ENCODE data around the gene STH.
A peak's percentile ranks its signal among the peaks of the same experiment; 100 is the strongest.
"Not testable (repeated sequence)": the region's sequence is repeated elsewhere in the genome, so short reads cannot be mapped to it uniquely, and the experiment has no call there.

STH gene

GRCh38 chr17:46020023-46020761 lies 21.1 kb downstream of the STH start:
- peak; percentile 60 for DNase-seq (ENCODE audit: low read depth, low spot score)
- no peak overlapping the region for H3K4me3 ChIP-seq (ENCODE audit: low read length)

GRCh38 chr17:46020998-46021397 lies 21.9 kb downstream of the STH start:
- no peak for DNase-seq (ENCODE audit: low read depth, low spot score)
- no peak overlapping the region for H3K4me3 ChIP-seq (ENCODE audit: low read length)

GRCh38 chr17:46023366-46023765 lies 24.3 kb downstream of the STH start:
- not testable (repeated sequence) for H3K4me3 ChIP-seq (ENCODE audit: low read length); DNase-seq (ENCODE audit: low read depth, low spot score)

GRCh38 chr17:46023783-46024388 lies 24.8 kb downstream of the STH start:
- no peak for DNase-seq (ENCODE audit: low read depth, low spot score)

GRCh38 chr17:46024590-46024989 lies 25.5 kb downstream of the STH start:
- H3K4me3 ChIP-seq (ENCODE audit: low read length): no peak overlapping the region
- DNase-seq (ENCODE audit: low read depth, low spot score): no peak

More at GRCh38 chr17:46023783-46024388, 24.8 kb downstream of the STH start:
- H3K4me3 ChIP-seq (ENCODE audit: low read length): no peak overlapping the region

- no peak for DNase-seq (ENCODE audit: low read depth, low spot score)
- H3K4me3 ChIP-seq (ENCODE audit: low read length): no peak overlapping the region
Observed at GRCh38 chr17:46025060-46025459, 26.0 kb downstream of the STH start.

- no peak overlapping the region for H3K4me3 ChIP-seq (ENCODE audit: low read length)
- no peak for DNase-seq (ENCODE audit: low read depth, low spot score)
Observed at GRCh38 chr17:46025510-46026165, 26.6 kb downstream of the STH start.

- no peak for DNase-seq (ENCODE audit: low read depth, low spot score)
- H3K4me3 ChIP-seq (ENCODE audit: low read length): no peak overlapping the region
Observed at GRCh38 chr17:46026166-46027047, 27.4 kb downstream of the STH start.

- H3K4me3 ChIP-seq (ENCODE audit: low read length): no peak overlapping the region
- no peak for DNase-seq (ENCODE audit: low read depth, low spot score)
Observed at GRCh38 chr17:46027048-46027975, 28.3 kb downstream of the STH start.

- H3K4me3 ChIP-seq (ENCODE audit: low read length): no peak overlapping the region
- DNase-seq (ENCODE audit: low read depth, low spot score): no peak
Observed at GRCh38 chr17:46027976-46028325, 28.9 kb downstream of the STH start.

- DNase-seq (ENCODE audit: low read depth, low spot score): no peak
Observed at GRCh38 chr17:46028374-46028773, 29.3 kb downstream of the STH start.

GRCh38 chr17:46028981-46029565 lies 30.0 kb downstream of the STH start:
- no peak overlapping the region for H3K4me3 ChIP-seq (ENCODE audit: low read length)
- DNase-seq (ENCODE audit: low read depth, low spot score): no peak

More at GRCh38 chr17:46028374-46028773, 29.3 kb downstream of the STH start:
- H3K4me3 ChIP-seq (ENCODE audit: low read length): no peak overlapping the region

- no peak for DNase-seq (ENCODE audit: low read depth, low spot score)
Observed at GRCh38 chr17:46029627-46030026, 30.6 kb downstream of the STH start.

GRCh38 chr17:46030752-46031151 lies 31.7 kb downstream of the STH start:
- no peak for DNase-seq (ENCODE audit: low read depth, low spot score)
- H3K4me3 ChIP-seq (ENCODE audit: low read length): no peak overlapping the region

More at GRCh38 chr17:46029627-46030026, 30.6 kb downstream of the STH start:
- no peak overlapping the region for H3K4me3 ChIP-seq (ENCODE audit: low read length)

- H3K4me3 ChIP-seq (ENCODE audit: low read length): no peak overlapping the region
- DNase-seq (ENCODE audit: low read depth, low spot score): no peak
Observed at GRCh38 chr17:46031440-46031839, 32.4 kb downstream of the STH start.

GRCh38 chr17:46031920-46032319 lies 32.9 kb downstream of the STH start:
- no peak overlapping the region for H3K4me3 ChIP-seq (ENCODE audit: low read length)
- no peak for DNase-seq (ENCODE audit: low read depth, low spot score)

- no peak overlapping the region for H3K4me3 ChIP-seq (ENCODE audit: low read length)
- DNase-seq (ENCODE audit: low read depth, low spot score): no peak
Observed at GRCh38 chr17:46032909-46033308, 33.9 kb downstream of the STH start.

GRCh38 chr17:46033392-46033791 lies 34.3 kb downstream of the STH start:
- no peak overlapping the region for H3K4me3 ChIP-seq (ENCODE audit: low read length)
- DNase-seq (ENCODE audit: low read depth, low spot score): no peak

Data from Jurkat, Clone E6-1 (cell line).